GM18867 (cell line): ENCODE data around the gene CNDP1.
"Not testable (repeated sequence)": the region's sequence is repeated elsewhere in the genome, so short reads cannot be mapped to it uniquely, and the experiment has no call there.

Source experiments
- ATAC-seq: cut with Tn5 transposase; IDR thresholded peaks from one replicate; pipeline ENCODE4 v1.9.1; 2021; ENCODE audit warnings: mild to moderate bottlenecking, moderate library complexity; ENCODE audit not compliant: unreplicated experiment

Gene CNDP1

DNA sequence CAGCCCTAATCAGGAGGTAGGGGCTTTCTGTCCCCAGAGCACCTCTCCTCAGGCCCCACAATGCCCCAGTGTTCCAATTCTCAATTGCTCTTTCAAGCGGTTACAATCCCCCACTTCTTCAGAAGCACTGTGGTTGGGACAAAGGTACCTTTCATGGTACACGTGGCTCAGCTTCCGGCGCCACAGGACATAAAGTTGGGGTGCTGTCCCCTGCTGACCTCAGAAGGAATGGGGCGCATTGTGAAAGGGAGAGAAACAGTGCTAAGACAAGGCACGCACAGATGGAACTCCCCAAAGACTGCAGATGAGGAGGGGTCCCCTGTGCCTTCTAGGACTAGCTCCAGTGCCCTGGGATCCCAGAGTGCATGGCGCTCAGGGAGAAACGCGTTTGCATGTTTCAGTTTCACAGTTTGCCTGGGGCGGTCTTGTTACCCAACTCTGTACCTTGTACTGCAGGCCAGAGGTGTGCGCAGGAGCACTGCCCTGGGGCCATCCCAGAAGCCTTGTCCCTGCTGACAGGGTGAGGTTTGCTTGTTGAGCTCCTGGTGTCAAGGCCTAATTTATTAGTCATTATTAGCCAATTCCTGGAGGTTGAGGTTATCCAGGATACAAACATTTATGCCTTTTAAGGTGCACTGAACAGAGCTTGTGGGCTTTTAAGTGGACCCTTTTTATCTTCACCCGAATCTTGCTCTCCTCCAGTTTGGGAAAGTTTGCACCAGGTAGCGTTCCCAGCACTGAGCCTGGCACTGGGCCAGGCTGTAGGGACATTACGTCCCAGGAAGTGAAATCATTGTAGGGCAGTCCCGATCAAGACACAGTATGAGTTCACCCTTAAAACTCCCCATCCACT lies 7.6 kb downstream of the CNDP1 start:
- peak; percentile 56 for ATAC-seq

- ATAC-seq = no peak
Observed at GRCh38 chr18:74544898-74545297, 10.6 kb downstream of the CNDP1 start.

GRCh38 chr18:74546007-74546406 lies 11.7 kb downstream of the CNDP1 start:
- no peak for ATAC-seq

- ATAC-seq = no peak
Observed at GRCh38 chr18:74546751-74547530, 12.6 kb downstream of the CNDP1 start.

DNA sequence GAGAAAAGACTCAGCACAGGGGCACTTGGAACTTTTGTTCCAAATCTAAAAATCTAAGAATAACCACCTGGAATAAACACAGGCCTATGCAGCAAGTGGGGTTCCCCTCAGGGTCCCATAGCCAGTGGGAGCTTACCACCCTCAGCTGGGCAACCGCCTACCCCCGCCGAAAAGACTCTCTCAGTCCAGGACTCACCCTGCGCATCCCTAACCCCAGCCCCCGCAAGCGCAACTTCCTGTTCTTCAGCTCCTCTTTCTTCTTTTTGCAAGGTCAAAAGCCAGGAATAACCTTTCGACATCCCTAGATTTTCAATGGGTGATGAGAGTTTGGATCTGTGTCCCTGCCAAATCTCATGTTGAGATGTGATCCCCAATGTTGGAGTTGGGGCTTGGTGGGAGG lies 13.6 kb downstream of the CNDP1 start:
- ATAC-seq = no peak

DNA sequence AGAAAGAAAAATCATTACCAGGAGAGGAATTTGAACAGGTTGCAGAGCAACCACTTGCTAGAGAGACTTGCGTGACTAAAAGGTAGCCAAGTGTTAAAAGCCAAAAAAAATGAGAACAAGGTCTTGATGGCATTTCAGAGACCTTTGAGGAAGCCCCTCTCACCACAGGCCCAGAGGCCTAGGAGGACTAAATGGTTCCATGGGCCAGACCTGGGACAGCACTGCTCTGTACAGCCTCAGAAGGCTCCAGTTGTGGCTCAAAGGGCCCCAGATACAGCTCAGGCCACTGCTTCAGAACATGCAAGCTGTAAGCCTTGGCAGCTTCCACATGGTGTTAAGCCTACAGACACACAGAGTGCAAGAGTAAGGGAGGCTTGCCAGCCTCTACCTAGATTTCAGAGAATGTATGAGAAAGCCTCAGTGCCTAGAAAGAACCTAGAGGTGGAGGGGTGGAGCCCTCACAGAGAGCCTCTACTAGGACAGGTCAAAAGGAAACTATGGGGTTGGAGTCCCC lies 15.3 kb downstream of the CNDP1 start:
- ATAC-seq = no peak

GRCh38 chr18:74550886-74551285 lies 16.6 kb downstream of the CNDP1 start:
- ATAC-seq = no peak

GRCh38 chr18:74551452-74551851 lies 17.2 kb downstream of the CNDP1 start:
- ATAC-seq = no peak

DNA sequence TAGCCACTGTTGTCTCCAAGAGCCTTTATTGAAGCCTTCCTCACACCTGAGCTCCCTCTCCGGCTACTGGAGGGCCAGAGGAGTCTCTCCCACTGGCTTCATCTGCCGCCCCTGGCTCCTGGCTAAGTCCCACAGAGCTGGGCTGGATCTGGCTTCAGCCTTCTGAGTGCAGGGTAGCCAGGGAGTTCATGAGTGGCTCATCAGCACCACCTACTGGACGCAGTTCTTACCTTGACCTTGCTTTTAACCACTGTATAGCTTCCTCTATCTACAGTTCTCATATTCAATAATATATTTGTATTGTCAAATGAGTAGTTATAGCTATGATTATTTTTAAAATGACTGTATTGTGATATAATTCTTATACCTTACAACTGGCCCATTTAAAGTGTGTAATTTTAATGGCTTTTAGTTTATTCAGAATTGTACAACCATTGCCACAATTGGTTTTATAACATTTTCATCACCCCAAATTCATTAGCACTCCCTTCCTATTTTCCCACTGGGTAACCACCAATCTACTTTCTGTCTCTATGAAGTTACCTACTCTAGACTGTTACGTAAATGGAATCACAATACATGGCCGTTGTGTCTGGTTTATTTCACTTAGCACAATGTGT lies 17.7 kb downstream of the CNDP1 start:
- ATAC-seq = peak; percentile 99

GRCh38 chr18:74556126-74556525 lies 21.8 kb downstream of the CNDP1 start:
- no peak for ATAC-seq

GRCh38 chr18:74558096-74558495 lies 23.8 kb downstream of the CNDP1 start:
- ATAC-seq = no peak

DNA sequence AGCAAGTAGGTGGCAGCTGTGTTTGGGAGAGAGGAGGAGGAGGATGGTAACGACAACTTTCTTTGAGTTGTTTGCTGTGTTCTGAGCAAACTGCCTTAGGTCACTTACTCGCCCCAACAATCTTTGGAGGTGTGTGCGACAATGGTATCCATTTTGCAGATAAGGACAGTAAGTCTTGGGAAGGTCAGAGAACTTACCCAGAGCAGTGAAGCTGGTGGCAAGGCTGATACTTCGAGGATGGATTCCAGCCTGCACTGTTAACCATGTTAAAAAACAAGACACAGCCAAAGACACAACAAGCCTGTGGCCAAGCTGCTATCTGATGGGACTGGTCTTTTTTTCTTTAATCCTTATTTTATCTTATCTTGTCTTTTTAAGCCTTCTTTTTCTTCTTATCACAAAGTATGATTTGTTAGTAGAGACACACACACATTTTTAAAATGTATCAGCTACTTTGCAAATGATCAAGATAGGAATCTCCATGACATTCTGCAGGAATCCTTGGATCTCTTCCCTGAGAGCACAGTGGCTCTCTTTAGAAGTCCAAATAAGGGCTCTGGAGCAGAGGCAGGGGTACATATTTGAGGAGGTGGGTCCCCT lies 27.9 kb downstream of the CNDP1 start:
- no peak for ATAC-seq

- no peak for ATAC-seq
Observed at GRCh38 chr18:74562775-74563174, 28.5 kb downstream of the CNDP1 start.

GRCh38 chr18:74563999-74564398 lies 29.7 kb downstream of the CNDP1 start:
- ATAC-seq = no peak

DNA sequence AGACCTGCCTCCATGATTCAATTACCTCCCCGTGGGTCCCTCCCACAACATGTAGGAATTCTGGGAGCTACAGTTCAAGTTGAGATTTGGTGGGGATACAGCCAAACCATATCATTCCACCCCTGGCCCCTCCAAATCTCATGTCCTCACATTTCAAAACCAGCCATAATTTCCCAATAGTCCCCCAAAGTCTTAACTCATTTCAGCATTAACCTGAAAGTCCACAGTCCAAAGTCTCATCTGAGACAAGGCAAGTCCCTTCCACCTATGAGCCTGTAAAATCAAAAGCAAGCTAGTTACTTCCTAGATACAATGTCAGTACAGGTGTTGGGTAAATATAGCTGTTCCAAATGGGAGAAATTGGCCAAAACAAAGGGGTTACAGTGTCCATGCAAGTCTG lies 30.9 kb downstream of the CNDP1 start:
- not testable (repeated sequence) for ATAC-seq

GRCh38 chr18:74565993-74566392 lies 31.7 kb downstream of the CNDP1 start:
- ATAC-seq = not testable (repeated sequence)

GRCh38 chr18:74567822-74568221 lies 33.5 kb downstream of the CNDP1 start:
- no peak for ATAC-seq

DNA sequence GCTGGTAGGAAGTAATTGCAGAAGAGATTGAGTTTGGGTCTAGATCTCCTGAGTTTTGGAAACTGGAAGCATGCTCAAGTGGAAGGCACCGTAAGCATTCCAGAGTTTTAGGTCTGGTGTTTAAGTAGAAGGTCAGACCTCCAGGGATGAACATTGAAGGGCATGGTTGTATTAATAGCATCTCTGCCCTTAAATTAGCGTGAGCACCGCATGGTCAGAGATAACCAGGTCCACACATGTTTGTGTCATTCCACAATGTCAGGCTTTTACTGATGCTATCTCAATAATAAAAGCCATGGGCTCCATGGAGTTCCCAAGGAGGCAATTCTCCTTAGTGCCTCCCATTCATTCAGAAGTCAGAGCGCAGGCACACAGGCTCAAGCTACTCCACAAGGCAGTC lies 35.1 kb downstream of the CNDP1 start:
- no peak for ATAC-seq

DNA sequence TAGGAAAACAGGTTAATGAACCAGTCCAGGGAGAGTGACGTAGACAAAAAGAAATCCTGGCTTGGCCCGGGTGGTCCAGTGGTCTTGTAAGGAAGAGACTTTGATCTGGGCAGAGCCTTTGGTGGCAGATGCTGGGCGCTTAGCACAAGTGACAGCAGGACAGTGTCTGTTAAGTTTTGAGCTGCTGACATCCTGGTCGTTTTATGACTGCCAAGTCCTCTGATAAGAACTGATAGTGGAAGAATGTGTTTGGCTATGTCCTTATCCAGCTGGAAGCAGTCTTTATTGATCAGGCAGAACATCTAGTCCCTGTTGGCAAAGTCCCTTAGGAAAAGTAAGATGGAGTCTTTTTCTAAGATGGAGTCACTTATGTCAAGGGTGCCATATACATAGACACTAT lies 36.0 kb downstream of the CNDP1 start:
- no peak for ATAC-seq

- ATAC-seq = peak; percentile 41
Observed at GRCh38 chr18:74571895-74572680, 37.8 kb downstream of the CNDP1 start.
